Testis (tissue), 2 donors: Measurements from ENCODE around the gene IQSEC1.

Experiments used
- CTCF ChIP-seq, 3 experiments: fragments of 450-650 bp in 2 of 3; fragments of 200-600 bp in 1 of 3; sonication (generic) in 1 of 3; IDR thresholded peaks; one replicate each; pipeline ENCODE4 v1.5.1; 2016 to 2019; ENCODE audit warnings: antibody characterized with exemption in 3 of 3, mild to moderate bottlenecking in 2 of 3, moderate library complexity in 1 of 3
- POLR2A ChIP-seq: fragments of 450-650 bp; IDR thresholded peaks from one replicate; pipeline ENCODE4 v1.6.1; 2017; ENCODE audit warnings: antibody characterized with exemption, mild to moderate bottlenecking, moderate library complexity

DNA sequence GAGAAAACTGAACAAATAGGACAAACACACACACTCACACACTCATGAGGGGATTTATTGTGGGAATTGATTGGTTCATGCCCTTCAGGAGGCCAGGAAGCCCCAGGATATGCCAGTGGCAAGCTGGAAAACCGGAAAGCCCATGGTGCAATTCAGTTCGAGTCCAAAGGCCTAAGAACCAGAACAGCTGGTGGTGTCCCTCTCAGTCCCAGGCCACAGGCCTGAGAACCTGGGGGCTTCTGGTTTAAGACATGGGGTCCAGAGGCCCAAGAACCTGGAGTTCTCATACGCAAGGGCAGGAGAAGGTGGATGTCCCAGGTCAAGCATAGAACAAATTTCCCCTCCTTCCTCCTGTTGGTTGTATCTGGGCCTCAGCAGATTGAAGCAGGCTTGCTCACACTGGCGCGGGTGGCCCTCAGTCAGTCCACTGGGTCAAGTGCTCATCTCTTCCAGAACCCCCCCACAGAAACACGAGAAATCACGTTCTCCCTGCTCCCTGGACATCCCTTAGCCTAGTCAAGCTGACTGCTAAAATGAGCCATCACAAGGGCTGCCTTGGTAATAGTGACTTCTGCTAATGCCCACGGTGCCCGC is 181.7 kb downstream of the IQSEC1 start:
- no peak for TF ChIP-seq CTCF (IDR thresholded peaks at IDR 0.05)
- no peak for TF ChIP-seq POLR2A
